Activated B cell treated with CpG ODN at 0.5 μM for 24 hours (primary cell): ENCODE data around the gene HCFC1. TPM values are rescaled to one million over a fixed set of nuclear protein-coding genes. Genes with fewer than 3 reads are reported as not detected.
A peak's percentile ranks its signal among the peaks of the same experiment; 100 is the strongest.

Source experiments
- ATAC-seq: fragments of 200-7000 bp; cut with Tn5 transposase; one replicate; pipeline ENCODE4 v1.10.0; 2021; ENCODE audit warnings: low read depth, mild to moderate bottlenecking, moderate library complexity
- CTCF ChIA-PET: fragments of 350-600 bp; sonication (Branson Sonifier 250); formaldehyde crosslinking; loops from one replicate; lab custom pipeline; 2021; ENCODE audit warnings: antibody characterized with exemption; lab: Charles Lee
- POLR2A ChIA-PET: fragments of 350-600 bp; sonication (Branson Sonifier 250); formaldehyde crosslinking; loops from one replicate; lab custom pipeline; 2021; ENCODE audit warnings: antibody characterized with exemption; lab: Charles Lee
- DNase-seq: peaks from one replicate; pipeline ENCODE4 v3.0.0; 2022
- H3K27ac Mint-ChIP-seq: one replicate; pipeline ENCODE4 v1.8.0; 2020; ENCODE audit warnings: mixed read lengths
- H3K27me3 Mint-ChIP-seq: one replicate; pipeline ENCODE4 v1.8.0; 2021; ENCODE audit warnings: mixed read lengths
- H3K36me3 Mint-ChIP-seq: one replicate; pipeline ENCODE4 v1.8.0; 2021; ENCODE audit warnings: low read depth, mixed read lengths
- H3K4me1 Mint-ChIP-seq: one replicate; pipeline ENCODE4 v1.8.0; 2021; ENCODE audit warnings: mixed read lengths
- H3K4me3 Mint-ChIP-seq: one replicate; pipeline ENCODE4 v1.8.0; 2020; ENCODE audit warnings: mild to moderate bottlenecking, mixed read lengths
- H3K9me3 Mint-ChIP-seq: one replicate; pipeline ENCODE4 v1.8.0; 2020; ENCODE audit warnings: mixed read lengths
- CTCF ChIP-seq: fragments of 200-600 bp; IDR thresholded peaks from one replicate; pipeline ENCODE4 v1.8.0; 2022; ENCODE audit warnings: antibody characterized with exemption, mild to moderate bottlenecking
- intact Hi-C: fragments of 100-400 bp; cut with micrococcal nuclease; formaldehyde crosslinking; loops from one replicate; pipeline ENCODE4 v1.15.1; 2024
- total RNA-seq: library from RNA; stranded (reverse); gene quantifications from 2 replicates; pipeline ENCODE4 v1.2.3, GENCODE V29; 2022

Gene HCFC1
- total RNA-seq, 1 donor from 2014 or later, result 79.4 TPM

- H3K9me3 Mint-ChIP-seq, result no peaks in the 10 kb centered on the region
- DNase-seq (no peak), ATAC-seq (no peak)
- H3K4me3 Mint-ChIP-seq, result no peak overlapping the region
- H3K4me1 Mint-ChIP-seq, result peaks cover 1% of the 10 kb centered on the region
- CTCF ChIA-PET, result no interaction called here
- POLR2A ChIA-PET, result interaction anchor here (0.6 kb wide), 2 partner anchors 11 to 236 kb away, joined by 3 to 5 read pairs; no protein-coding TSS in a partner anchor
- H3K27ac Mint-ChIP-seq, result no peak overlapping the region
- intact Hi-C loops, result no loop called here
- no peaks in the 10 kb centered on the region for H3K36me3 Mint-ChIP-seq
- TF ChIP-seq CTCF, result no peak
- no peaks in the 10 kb centered on the region for H3K27me3 Mint-ChIP-seq
These were observed 19.5 kb upstream of the HCFC1 start for GRCh38 chrX:153991013-153991580.

- no peak for ATAC-seq
- POLR2A ChIA-PET, result no interaction called here
- DNase-seq, result no peak
- no peaks in the 10 kb centered on the region for H3K36me3 Mint-ChIP-seq
- peaks cover 8% of the 10 kb centered on the region for H3K4me1 Mint-ChIP-seq
- H3K27me3 Mint-ChIP-seq, result no peaks in the 10 kb centered on the region
- intact Hi-C loops, result no loop called here
- H3K9me3 Mint-ChIP-seq, result no peaks in the 10 kb centered on the region
- CTCF ChIA-PET, result no interaction called here
- no peak overlapping the region for H3K4me3 Mint-ChIP-seq
- TF ChIP-seq CTCF, result no peak
- H3K27ac Mint-ChIP-seq, result no peak overlapping the region
These were observed 18.5 kb upstream of the HCFC1 start for GRCh38 chrX:153989973-153990655.

- CTCF ChIA-PET, result no interaction called here
- POLR2A ChIA-PET, result no interaction called here
- Mint-ChIP-seq H3K36me3 (no peaks in the 10 kb centered on the region), H3K4me1 (peaks cover 24% of the 10 kb centered on the region), H3K4me3 (no peak overlapping the region), H3K9me3 (no peaks in the 10 kb centered on the region), H3K27ac (no peak overlapping the region), H3K27me3 (no peaks in the 10 kb centered on the region)
- intact Hi-C loops, result no loop called here
- no peak for TF ChIP-seq CTCF
- ATAC-seq (no peak), DNase-seq (no peak)
These were observed 16.9 kb upstream of the HCFC1 start for GRCh38 chrX:153988493-153988892.

GRCh38 chrX:153984351-153985178 is 12.9 kb upstream of the HCFC1 start:
- intact Hi-C loops, result loop anchor here (1.0 to 2.0 kb wide), 2 partner anchors 11 to 18 kb away; no protein-coding TSS in a partner anchor
- Mint-ChIP-seq H3K27me3 (no peaks in the 10 kb centered on the region), H3K4me1 (peaks cover 55% of the 10 kb centered on the region), H3K27ac (peak overlapping the region; percentile 90), H3K9me3 (no peaks in the 10 kb centered on the region), H3K36me3 (no peaks in the 10 kb centered on the region), H3K4me3 (peak overlapping the region; percentile 66)
- ChIA-PET POLR2A (interaction anchor here (0.7 to 3.6 kb wide), 7 partner anchors 11 to 36 kb away, joined by 3 to 17 read pairs (median 5); partner anchors contain the start of genes HCFC1 and IRAK1), CTCF (interaction anchor here (1.6 kb wide), 1 partner anchor 29 kb away, joined by 7 read pairs; no protein-coding TSS in a partner anchor)
- peak; percentile 50 for ATAC-seq
- no peak for DNase-seq
- TF ChIP-seq CTCF, result no peak
